GM19438 (cell line): ENCODE measurements around the gene MYADML2.

Experiments
- ATAC-seq: cut with Tn5 transposase; IDR thresholded peaks from one replicate; pipeline ENCODE4 v1.9.1; 2021; ENCODE audit warnings: low read depth; ENCODE audit not compliant: unreplicated experiment

Gene MYADML2

GRCh38 chr17:81978524-81979298, 31.7 kb upstream of the MYADML2 start:
- ATAC-seq = no peak

GRCh38 chr17:81977211-81977808, 30.3 kb upstream of the MYADML2 start, which contains the start of gene ASPSCR1:
Gene ASPSCR1, plus strand, starts transcription at chr17:81977629. Its CDS starts 18 bp downstream, at chr17:81977647.
- peak; percentile 75 for ATAC-seq

GRCh38 chr17:81976332-81977210, 29.5 kb upstream of the MYADML2 start:
- peak; percentile 10 for ATAC-seq

GRCh38 chr17:81973432-81973831, 26.4 kb upstream of the MYADML2 start:
- ATAC-seq = no peak

DNA sequence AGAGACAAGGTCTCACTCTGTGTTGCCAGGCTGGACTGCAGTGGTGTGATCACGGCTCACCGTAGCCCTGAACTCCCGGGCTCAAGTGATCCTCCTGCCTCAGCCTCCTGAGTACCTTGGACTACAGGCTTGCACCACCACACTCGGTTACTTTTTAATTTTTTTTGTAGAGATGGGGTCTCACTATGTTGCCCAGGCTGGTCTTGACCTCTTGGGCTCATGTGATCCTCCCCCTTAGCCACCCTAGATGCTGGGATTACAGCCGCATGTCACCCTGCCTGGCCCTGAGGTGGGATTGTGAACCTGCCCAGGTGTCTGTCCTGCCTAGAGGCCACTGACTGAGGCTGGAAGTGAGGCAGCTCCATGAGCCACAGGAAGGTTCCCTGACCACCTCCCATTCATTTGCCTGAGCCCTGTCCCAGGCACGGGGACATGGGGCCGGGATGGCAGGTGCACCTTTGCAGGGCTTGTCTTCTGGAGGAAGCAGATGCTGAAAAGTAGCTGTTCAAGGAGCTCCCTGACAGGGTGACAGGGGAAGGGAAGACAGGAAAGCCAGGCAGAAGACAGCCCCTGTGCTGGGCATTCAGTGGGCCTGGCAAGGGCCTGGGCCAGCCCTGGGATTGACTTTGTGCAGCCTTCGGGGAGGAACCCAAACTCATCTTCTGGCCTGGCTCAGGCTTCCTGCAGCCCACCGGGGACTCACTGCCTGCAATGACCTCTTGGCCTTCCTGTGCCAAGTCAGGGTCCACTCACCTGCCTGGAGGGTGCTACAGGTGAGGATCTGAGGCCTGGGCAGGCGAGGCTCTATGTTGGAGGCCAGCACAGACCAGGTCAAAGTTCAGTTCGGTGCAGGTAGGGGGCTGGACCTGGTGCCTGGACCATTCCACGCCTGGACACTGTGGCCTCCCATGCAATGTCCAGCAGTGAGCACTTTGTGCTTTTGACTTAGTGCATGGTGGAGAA, 22.1 kb upstream of the MYADML2 start:
- no peak for ATAC-seq

- ATAC-seq = no peak
Observed at GRCh38 chr17:81968396-81968745, 21.3 kb upstream of the MYADML2 start.

GRCh38 chr17:81967533-81968395, 20.7 kb upstream of the MYADML2 start:
- ATAC-seq = no peak

DNA sequence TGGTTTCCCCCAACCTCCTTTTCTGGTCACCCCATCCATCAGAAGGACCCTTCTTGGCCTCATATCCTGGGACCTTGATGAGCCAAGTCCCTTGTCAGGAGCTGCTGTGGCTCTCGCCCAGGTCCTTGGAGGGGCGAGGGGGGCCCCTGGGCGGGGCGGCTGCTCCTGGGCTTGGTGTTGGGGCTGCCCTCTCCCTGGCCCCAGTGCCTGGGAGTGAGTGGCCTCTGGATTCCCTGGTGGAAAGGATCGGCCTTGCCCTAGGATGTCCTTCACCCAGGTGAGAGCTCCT, 20.2 kb upstream of the MYADML2 start:
- no peak for ATAC-seq

- ATAC-seq = no peak
Observed at GRCh38 chr17:81966343-81967243, 19.6 kb upstream of the MYADML2 start.

DNA sequence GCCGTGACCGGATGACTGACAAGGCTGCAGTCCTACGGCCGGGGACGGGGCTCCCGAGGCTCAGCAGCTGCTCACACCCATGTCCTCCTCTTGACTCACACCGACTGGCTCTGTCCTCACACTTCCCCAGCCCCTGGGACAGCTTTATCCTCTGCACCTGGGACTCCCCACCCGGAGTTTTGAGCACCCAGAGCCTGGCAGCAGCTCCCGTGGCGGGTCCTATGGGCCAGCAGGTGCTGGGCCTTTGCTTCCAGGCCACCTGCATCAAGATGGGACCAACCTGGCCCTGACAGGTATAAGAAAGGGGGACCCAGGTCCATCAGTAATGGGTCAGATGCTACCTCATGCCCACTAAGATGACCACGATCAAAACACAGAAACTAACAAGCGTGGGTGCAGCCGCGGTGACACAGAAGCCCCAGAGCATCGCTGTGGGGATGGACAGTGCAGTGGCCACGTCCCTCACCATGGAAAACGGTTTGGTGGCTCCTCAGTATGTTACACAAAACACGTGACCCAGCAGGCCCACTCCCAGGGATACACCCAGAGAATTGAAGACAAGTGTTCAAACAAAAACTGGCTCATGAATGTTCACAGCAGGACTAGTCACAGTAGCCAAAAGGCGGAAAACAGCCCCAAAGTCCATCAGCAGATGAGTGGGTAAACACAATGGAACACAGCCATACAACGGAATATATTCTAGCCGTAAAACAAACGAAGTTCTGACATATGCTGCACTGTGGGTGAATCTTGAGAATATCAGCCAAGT, 17.2 kb upstream of the MYADML2 start:
- ATAC-seq = no peak

DNA sequence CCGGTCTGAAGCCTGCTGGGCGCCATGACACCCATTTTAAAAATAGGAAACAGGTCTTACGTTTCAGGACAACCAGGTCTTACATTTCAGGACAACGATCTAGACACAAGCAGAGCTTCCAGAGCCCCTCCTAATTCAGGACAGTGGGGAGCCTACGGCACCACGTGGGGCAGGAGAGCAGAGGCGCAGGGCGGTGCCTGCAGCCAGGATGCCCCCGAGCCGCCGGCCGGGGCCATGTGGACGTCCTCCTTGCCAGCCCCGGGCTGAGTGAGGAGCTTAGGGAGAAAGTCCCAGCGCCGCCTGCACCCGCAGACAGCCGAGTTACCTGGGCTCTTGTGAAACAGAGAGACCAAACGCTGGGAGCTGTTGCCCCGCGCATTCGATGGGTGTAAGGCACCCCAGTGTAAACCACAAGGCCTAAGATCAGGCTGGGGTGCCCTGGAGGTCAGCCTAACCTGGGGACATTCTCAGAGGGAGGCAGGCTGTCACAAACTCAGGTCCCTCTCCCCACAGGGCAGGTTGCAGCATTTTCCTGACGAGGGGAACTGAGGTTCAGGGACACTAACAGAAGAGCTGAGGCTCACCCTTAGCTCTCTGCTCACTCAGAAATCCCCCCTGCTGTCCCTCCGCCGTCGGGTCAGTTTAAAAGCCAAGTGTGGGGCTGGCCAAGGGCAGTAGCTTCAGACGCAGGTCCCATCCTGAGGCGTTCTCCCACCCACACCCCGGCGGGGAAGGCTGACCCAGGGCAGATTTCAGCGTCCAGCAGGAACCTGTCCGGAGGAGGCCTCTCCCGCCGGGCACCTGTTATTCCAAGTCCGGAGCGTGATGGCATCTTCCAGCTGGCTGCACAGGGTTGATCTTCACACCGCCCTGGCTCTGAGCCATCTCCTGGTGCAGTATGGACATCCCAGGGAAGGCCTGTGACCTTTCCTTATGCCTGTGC, 15.7 kb upstream of the MYADML2 start:
- ATAC-seq = no peak

GRCh38 chr17:81961521-81962498, 14.8 kb upstream of the MYADML2 start:
- no peak for ATAC-seq

DNA sequence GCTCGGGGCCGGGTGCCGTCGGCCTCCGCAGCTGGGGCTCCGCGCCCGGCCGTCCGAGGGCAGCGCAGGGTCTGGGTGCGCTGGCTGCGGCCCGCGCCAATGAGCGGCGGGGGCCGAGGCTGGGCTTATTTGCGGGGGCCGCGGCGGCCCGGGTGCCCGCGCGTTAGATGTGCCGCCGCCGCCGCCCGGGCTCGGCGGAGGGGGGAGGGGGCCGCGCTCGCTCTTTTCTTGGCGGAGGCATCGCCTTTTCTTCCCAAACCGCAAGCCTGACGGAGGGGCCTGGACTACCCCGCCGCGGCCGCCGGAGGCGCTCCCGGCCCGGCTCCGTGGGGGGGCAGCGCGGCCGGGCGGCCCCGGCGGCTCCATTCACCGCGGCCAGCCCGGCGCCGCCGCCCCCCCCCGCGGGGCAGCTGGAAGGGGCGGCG, 14.1 kb upstream of the MYADML2 start, which contains the start of gene NOTUM:
TSS of gene NOTUM (minus strand) at position 101 of the 425 bp plus-strand sequence. CDS start 278 bp downstream, outside the sequence.
- no peak for ATAC-seq

- ATAC-seq = no peak
Observed at GRCh38 chr17:81960130-81960958, 13.3 kb upstream of the MYADML2 start.
